Mesendoderm (in vitro differentiated cells): Measurements from ENCODE around the gene CTDSPL2.

Source experiments
- DNase-seq: peaks from one replicate; pipeline ENCODE4 v3.0.0; 2013
- H2AK5ac ChIP-seq: 2 replicates; pipeline ENCODE4 v1.6.1; 2013; ENCODE audit warnings: low read length, inconsistent platforms
- H2BK120ac ChIP-seq: 2 replicates; pipeline ENCODE4 v1.6.1; 2013; ENCODE audit warnings: low read depth, mild to moderate bottlenecking, low read length, moderate library complexity, mixed read lengths
- H2BK15ac ChIP-seq: replicated peaks from 2 replicates; pipeline ENCODE4 v1.6.1; 2013; ENCODE audit warnings: low read depth, mild to moderate bottlenecking, moderate library complexity
- H2BK5ac ChIP-seq: 2 replicates; pipeline ENCODE4 v1.6.1; 2013; ENCODE audit warnings: low read length, inconsistent platforms
- H3K18ac ChIP-seq: 2 replicates; pipeline ENCODE4 v1.6.1; 2013; ENCODE audit warnings: mild to moderate bottlenecking, low read length, mixed read lengths
- H3K23ac ChIP-seq: one replicate; pipeline ENCODE4 v1.6.1; 2013; ENCODE audit warnings: low read length
- H3K27ac ChIP-seq: 2 replicates; pipeline ENCODE4 v1.5.1; 2013; ENCODE audit warnings: low read depth, mild to moderate bottlenecking, inconsistent platforms, low read length, moderate library complexity
- H3K27me3 ChIP-seq: 2 replicates; pipeline ENCODE4 v1.6.1; 2013; ENCODE audit warnings: low read length, control low read depth, mild to moderate bottlenecking, inconsistent platforms; ENCODE audit not compliant: insufficient read depth, poor library complexity
- H3K36me3 ChIP-seq: 2 replicates; pipeline ENCODE4 v1.6.1; 2013; ENCODE audit warnings: low read length, inconsistent platforms; ENCODE audit not compliant: control insufficient read depth, insufficient read depth
- H3K4ac ChIP-seq: one replicate; pipeline ENCODE4 v1.6.1; 2013; ENCODE audit warnings: low read depth, mild to moderate bottlenecking, low read length, moderate library complexity
- H3K4me1 ChIP-seq: 2 replicates; pipeline ENCODE4 v1.6.1; 2013; ENCODE audit warnings: low read depth, low read length, inconsistent platforms; ENCODE audit not compliant: control insufficient read depth
- H3K4me2 ChIP-seq: 2 replicates; pipeline ENCODE4 v1.6.1; 2013; ENCODE audit warnings: low read length
- H3K4me3 ChIP-seq: 2 replicates; pipeline ENCODE4 v1.5.1; 2013; ENCODE audit warnings: mild to moderate bottlenecking, low read length
- H3K56ac ChIP-seq: one replicate; pipeline ENCODE4 v1.6.1; 2013; ENCODE audit warnings: low read length
- H3K79me1 ChIP-seq: 2 replicates; pipeline ENCODE4 v1.6.1; 2013; ENCODE audit warnings: low read length, inconsistent platforms
- H3K79me2 ChIP-seq: 2 replicates; pipeline ENCODE4 v1.6.1; 2013; ENCODE audit warnings: mild to moderate bottlenecking, low read length; ENCODE audit not compliant: control insufficient read depth, insufficient read depth
- H3K9ac ChIP-seq: 2 replicates; pipeline ENCODE4 v1.6.1; 2013; ENCODE audit warnings: low read length, inconsistent platforms
- H4K5ac ChIP-seq: one replicate; pipeline ENCODE4 v1.6.1; 2013; ENCODE audit warnings: low read length
- H4K8ac ChIP-seq: one replicate; pipeline ENCODE4 v1.6.1; 2013; ENCODE audit warnings: low read depth, mild to moderate bottlenecking, control low read depth, low read length, moderate library complexity
- WGBS: extraction: QIAGEN DNeasy Blood & Tissue Kit; methylation state at CpG from one replicate; pipeline ENCODE4 v1.1.7; 2013; ENCODE audit warnings: low lambda C conversion rate, missing lambda C conversion rate; ENCODE audit not compliant: insufficient coverage; ENCODE audit errors: extremely low coverage; 5-methylcytosine and 5-hydroxymethylcytosine counted together

The CTDSPL2 gene

GRCh38 chr15:44458429-44458828 is 31.0 kb downstream of the CTDSPL2 start:
- no peak overlapping the region for H3K27ac ChIP-seq
- no CpG with 5 or more reads among the region's 4 CpGs for WGBS

DNA sequence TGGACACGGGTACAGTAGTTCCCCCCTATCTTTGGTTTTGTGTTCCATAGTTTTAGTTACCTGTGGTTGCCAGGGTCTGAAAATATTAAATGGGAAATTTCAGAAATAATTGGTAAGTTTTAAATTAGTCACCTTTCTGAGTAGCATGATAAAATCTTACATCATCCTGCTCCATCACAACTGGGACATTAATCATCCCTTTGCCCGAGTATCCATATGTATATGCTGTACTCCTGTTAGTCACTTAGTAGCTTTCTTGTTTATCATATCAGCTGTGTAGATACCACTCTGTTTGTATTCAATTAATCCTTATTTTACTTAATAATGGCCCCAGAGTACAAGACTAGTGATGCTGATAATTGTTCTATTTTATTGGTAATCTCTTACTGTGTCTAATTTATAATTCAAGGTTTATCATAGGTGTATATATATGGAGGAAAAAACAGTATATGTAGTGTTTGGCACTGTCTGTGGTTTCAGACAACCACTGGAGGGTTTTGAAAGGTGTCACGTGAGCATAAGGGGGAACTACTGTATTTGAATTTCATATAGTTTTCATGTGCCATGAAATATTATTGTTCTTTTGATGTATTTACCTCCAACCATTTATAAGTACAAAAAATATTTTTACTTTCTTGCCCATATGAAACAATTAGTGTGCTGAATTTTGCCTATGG is 41.4 kb downstream of the CTDSPL2 start:
- H2BK5ac ChIP-seq = no peak overlapping the region
- no peak overlapping the region for H2BK15ac ChIP-seq
- no peak overlapping the region for H3K9ac ChIP-seq
- peaks cover 3% of the 10 kb centered on the region for H3K79me1 ChIP-seq
- H3K27me3 ChIP-seq = no peaks in the 10 kb centered on the region
- no peak overlapping the region for H2BK120ac ChIP-seq
- H3K4me3 ChIP-seq = no peak overlapping the region
- no peaks in the 10 kb centered on the region for H3K4me1 ChIP-seq
- no peak overlapping the region for H3K4me2 ChIP-seq
- H4K8ac ChIP-seq = no peak overlapping the region
- no peak overlapping the region for H3K23ac ChIP-seq
- H3K18ac ChIP-seq = no peak overlapping the region
- H3K4ac ChIP-seq = no peak overlapping the region
- H3K79me2 ChIP-seq = peaks cover 3% of the 10 kb centered on the region
- no peak overlapping the region for H2AK5ac ChIP-seq
- H3K27ac ChIP-seq = no peak overlapping the region
- no peak overlapping the region for H3K56ac ChIP-seq
- no peak for DNase-seq
- no peak overlapping the region for H4K5ac ChIP-seq
- no peaks in the 10 kb centered on the region for H3K36me3 ChIP-seq
- no CpG with 5 or more reads among the region's 3 CpGs for WGBS

More at GRCh38 chr15:44458429-44458828, 31.0 kb downstream of the CTDSPL2 start:
- no peak overlapping the region for H4K8ac ChIP-seq
- no peak overlapping the region for H3K56ac ChIP-seq
- no peak overlapping the region for H3K4me3 ChIP-seq
- no peak overlapping the region for H3K4ac ChIP-seq
- DNase-seq = no peak
- peaks cover 17% of the 10 kb centered on the region for H3K79me2 ChIP-seq
- no peak overlapping the region for H3K23ac ChIP-seq
- H3K4me2 ChIP-seq = no peak overlapping the region
- no peak overlapping the region for H2BK120ac ChIP-seq
- no peak overlapping the region for H3K9ac ChIP-seq
- no peak overlapping the region for H2BK5ac ChIP-seq
- no peak overlapping the region for H2BK15ac ChIP-seq
- H3K27me3 ChIP-seq = no peaks in the 10 kb centered on the region
- no peak overlapping the region for H4K5ac ChIP-seq
- H2AK5ac ChIP-seq = no peak overlapping the region
- H3K36me3 ChIP-seq = no peaks in the 10 kb centered on the region
- H3K4me1 ChIP-seq = no peaks in the 10 kb centered on the region
- H3K18ac ChIP-seq = no peak overlapping the region
- peaks cover 2% of the 10 kb centered on the region for H3K79me1 ChIP-seq

- H2BK120ac ChIP-seq = no peak overlapping the region
- DNase-seq = no peak
- H2BK5ac ChIP-seq = no peak overlapping the region
- H3K4me3 ChIP-seq = no peak overlapping the region
- H3K27me3 ChIP-seq = no peaks in the 10 kb centered on the region
- H2BK15ac ChIP-seq = no peak overlapping the region
- H3K18ac ChIP-seq = no peak overlapping the region
- no peaks in the 10 kb centered on the region for H3K36me3 ChIP-seq
- H3K79me1 ChIP-seq = peaks cover 5% of the 10 kb centered on the region
- no peak overlapping the region for H4K8ac ChIP-seq
- no peak overlapping the region for H3K4me2 ChIP-seq
- H3K79me2 ChIP-seq = peaks cover 2% of the 10 kb centered on the region
- H4K5ac ChIP-seq = no peak overlapping the region
- H2AK5ac ChIP-seq = no peak overlapping the region
- H3K4me1 ChIP-seq = no peaks in the 10 kb centered on the region
- H3K56ac ChIP-seq = no peak overlapping the region
- no peak overlapping the region for H3K4ac ChIP-seq
- H3K27ac ChIP-seq = no peak overlapping the region
- WGBS = no CpG with 5 or more reads among the region's 2 CpGs
- H3K9ac ChIP-seq = no peak overlapping the region
- H3K23ac ChIP-seq = no peak overlapping the region
Observed at GRCh38 chr15:44471885-44472455, 44.5 kb downstream of the CTDSPL2 start.

DNA sequence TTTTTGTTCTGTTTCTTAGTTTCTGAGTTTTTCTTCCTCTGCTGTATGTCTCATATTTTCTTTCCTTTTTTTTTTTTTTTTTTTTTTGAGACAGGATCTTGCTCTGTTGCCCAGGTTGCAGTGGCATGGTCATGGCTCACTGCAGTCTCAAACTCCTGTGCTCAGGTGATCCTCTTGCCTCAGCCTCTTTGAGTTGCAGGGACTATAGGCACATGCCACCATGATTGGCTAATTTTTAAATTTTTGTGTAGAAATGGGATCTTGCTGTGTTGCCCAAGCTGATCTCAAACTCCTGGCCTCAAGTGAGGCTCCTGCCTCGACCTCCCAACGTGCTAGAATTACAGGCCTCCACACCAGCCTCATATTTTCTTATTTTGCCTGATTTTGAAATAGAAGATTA is 51.9 kb downstream of the CTDSPL2 start:
- Histone ChIP-seq H3K27me3 (no peaks in the 10 kb centered on the region), H2AK5ac (no peak overlapping the region), H3K79me1 (peaks cover 16% of the 10 kb centered on the region), H3K4me3 (no peak overlapping the region), H3K79me2 (peaks cover 18% of the 10 kb centered on the region), H3K23ac (no peak overlapping the region), H2BK15ac (no peak overlapping the region), H3K56ac (no peak overlapping the region), H3K4ac (no peak overlapping the region), H2BK5ac (no peak overlapping the region), H3K4me1 (no peaks in the 10 kb centered on the region), H3K27ac (no peak overlapping the region), H3K18ac (no peak overlapping the region), H3K36me3 (no peaks in the 10 kb centered on the region), H4K5ac (no peak overlapping the region), H4K8ac (no peak overlapping the region), H3K9ac (no peak overlapping the region), H3K4me2 (no peak overlapping the region), H2BK120ac (no peak overlapping the region)
- no CpG with 5 or more reads among the region's 2 CpGs for WGBS
- no peak for DNase-seq

DNA sequence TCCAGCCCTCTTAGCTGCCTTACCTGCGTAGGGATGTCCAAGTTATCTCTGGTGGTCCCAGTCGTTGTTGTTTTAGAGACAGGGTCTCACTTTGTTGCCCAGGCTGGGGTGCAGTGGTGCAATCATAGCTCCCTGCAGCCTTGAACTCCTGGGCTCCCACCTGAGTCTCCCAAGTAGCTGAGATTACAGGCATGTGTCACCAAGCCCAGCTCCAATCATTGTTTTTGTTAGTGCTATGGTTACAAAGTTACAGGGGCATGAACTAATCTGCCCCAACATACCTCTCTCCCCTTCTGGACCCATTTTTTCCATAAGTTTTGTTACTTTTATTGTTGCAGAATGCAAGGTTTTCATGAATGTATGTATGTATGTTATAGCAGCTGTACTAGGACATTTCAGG is 54.7 kb downstream of the CTDSPL2 start:
- Histone ChIP-seq H3K79me2 (peaks cover 18% of the 10 kb centered on the region), H3K56ac (no peak overlapping the region), H3K36me3 (no peaks in the 10 kb centered on the region), H3K79me1 (peaks cover 16% of the 10 kb centered on the region), H3K18ac (no peak overlapping the region), H3K4me2 (no peak overlapping the region), H2BK5ac (no peak overlapping the region), H3K27ac (no peak overlapping the region), H3K23ac (no peak overlapping the region), H2AK5ac (no peak overlapping the region), H3K4ac (no peak overlapping the region), H3K4me1 (no peaks in the 10 kb centered on the region), H3K4me3 (no peak overlapping the region), H4K5ac (no peak overlapping the region), H4K8ac (no peak overlapping the region), H2BK120ac (no peak overlapping the region), H3K27me3 (no peaks in the 10 kb centered on the region), H3K9ac (no peak overlapping the region), H2BK15ac (no peak overlapping the region)
- no CpG with 5 or more reads among the region's 2 CpGs for WGBS
- DNase-seq = peak; percentile 44

DNA sequence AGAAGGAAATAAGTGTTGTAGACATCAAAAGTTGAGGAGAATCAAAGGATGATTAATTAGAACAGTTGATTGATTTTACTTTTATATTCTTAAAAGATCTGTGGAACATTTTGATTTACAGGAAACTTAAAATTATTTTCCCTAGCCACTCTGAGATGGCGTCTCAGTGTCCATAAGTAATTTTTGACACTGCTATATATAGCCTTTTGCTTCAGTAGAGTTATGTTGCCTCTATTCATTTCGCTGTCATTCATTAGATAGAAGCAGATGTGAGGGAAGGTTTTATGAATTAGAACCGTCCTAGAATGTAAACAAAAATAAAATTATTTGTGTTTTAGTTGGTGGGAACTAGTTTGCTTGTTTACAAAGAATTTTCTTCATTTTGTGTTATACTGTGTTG is 58.5 kb downstream of the CTDSPL2 start:
- H3K4me1 ChIP-seq = no peaks in the 10 kb centered on the region
- no peak overlapping the region for H4K5ac ChIP-seq
- no peaks in the 10 kb centered on the region for H3K36me3 ChIP-seq
- H4K8ac ChIP-seq = no peak overlapping the region
- H3K27me3 ChIP-seq = no peaks in the 10 kb centered on the region
- H2BK5ac ChIP-seq = no peak overlapping the region
- WGBS = no CpG with 5 or more reads among the region's 3 CpGs
- no peak overlapping the region for H3K27ac ChIP-seq
- H3K4me3 ChIP-seq = no peak overlapping the region
- H3K9ac ChIP-seq = no peak overlapping the region
- no peak overlapping the region for H2BK120ac ChIP-seq
- H2BK15ac ChIP-seq = no peak overlapping the region
- DNase-seq = no peak
- H3K18ac ChIP-seq = no peak overlapping the region
- H3K4ac ChIP-seq = no peak overlapping the region
- peaks cover 9% of the 10 kb centered on the region for H3K79me1 ChIP-seq
- no peak overlapping the region for H3K23ac ChIP-seq
- H3K79me2 ChIP-seq = peaks cover 6% of the 10 kb centered on the region
- no peak overlapping the region for H3K4me2 ChIP-seq
- no peak overlapping the region for H2AK5ac ChIP-seq
- H3K56ac ChIP-seq = no peak overlapping the region
